ENCODE results near the gene HTR3B. TPM values are rescaled to one million over a fixed set of nuclear protein-coding genes. Genes with fewer than 3 reads are reported as not detected.

HTR3B gene
- total and polyA plus RNA-seq, 2 donors (not counting 1 experiment from before 2014, with no cell fraction given), result not detected

DNA sequence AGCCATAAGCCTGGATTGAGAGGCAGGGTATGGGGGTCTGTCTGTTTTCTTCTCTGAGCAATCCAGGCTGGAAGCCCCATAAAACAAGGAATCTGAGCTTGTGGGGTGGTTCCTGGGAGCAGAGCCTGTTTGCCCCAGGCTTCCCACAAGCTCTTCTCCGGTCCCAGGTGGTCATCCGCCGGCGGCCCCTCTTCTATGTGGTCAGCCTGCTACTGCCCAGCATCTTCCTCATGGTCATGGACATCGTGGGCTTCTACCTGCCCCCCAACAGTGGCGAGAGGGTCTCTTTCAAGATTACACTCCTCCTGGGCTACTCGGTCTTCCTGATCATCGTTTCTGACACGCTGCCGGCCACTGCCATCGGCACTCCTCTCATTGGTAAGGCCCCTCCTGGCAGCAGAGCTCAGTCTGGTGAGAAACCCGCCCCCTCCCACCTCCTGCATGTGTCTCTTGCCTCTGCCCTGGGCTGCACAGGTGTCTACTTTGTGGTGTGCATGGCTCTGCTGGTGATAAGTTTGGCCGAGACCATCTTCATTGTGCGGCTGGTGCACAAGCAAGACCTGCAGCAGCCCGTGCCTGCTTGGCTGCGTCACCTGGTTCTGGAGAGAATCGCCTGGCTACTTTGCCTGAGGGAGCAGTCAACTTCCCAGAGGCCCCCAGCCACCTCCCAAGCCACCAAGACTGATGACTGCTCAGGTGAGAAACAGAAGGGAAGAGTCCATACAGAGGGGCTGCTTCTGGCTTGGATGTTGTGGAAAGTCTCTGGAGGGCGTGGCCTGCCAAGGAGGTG lies 82.0 kb downstream of the HTR3B start:
- CTCF ChIA-PET, result interaction anchor here (0.8 to 19.6 kb wide), 5 partner anchors 8 to 275 kb away, joined by 3 to 592 read pairs (median 8); no protein-coding TSS in a partner anchor
- no peak for ATAC-seq (ENCODE audit: low read depth)
- 94% methylated on average over 16 of the region's 18 CpGs for WGBS (ENCODE audit: insufficient coverage)

GRCh38 chr11:113989381-113989780 lies 84.8 kb downstream of the HTR3B start:
- Histone ChIP-seq H3K9me3 (ENCODE audit: control extremely low read depth in 1 of 3, control insufficient read depth in 2 of 3, insufficient read depth in 1 of 3, low read length in 2 of 3) (no peaks in the 10 kb centered on the region), H3K79me2 (ENCODE audit: control insufficient read depth, insufficient read depth, low read length) (no peaks in the 10 kb centered on the region), H4K20me1 (ENCODE audit: control insufficient read depth, insufficient read depth, low read length, poor library complexity, severe bottlenecking) (no peaks in the 10 kb centered on the region), H3K27me3 (replicated peaks in 1 of 4; ENCODE audit: control extremely low read depth in 1 of 4, control insufficient read depth in 3 of 4, insufficient read depth in 4 of 4, low read length in 3 of 4) (peaks cover 0 to 3% (median 0%) of the 10 kb centered on the region in 4 experiments), H3K4me3 (ENCODE audit: control extremely low read depth in 1 of 5, extremely low read depth in 1 of 5, insufficient read depth in 1 of 5, low read depth in 2 of 5, low read length in 4 of 5) (no peak overlapping the region), H3K9ac (ENCODE audit: low read length) (no peak overlapping the region), H3K27ac (ENCODE audit: low read length in 2 of 2) (no peak overlapping the region), H3K4me1 (ENCODE audit: control insufficient read depth in 2 of 2, insufficient read depth in 2 of 2, low read length in 2 of 2) (peaks cover 5 to 18% of the 10 kb centered on the region in 2 donors), H2AFZ (ENCODE audit: insufficient read depth, low read depth, low read length, poor library complexity, severe bottlenecking) (no peak overlapping the region), H3K4me2 (replicated peaks; ENCODE audit: low read depth, low read length, poor library complexity, severe bottlenecking) (no peak overlapping the region), H3K36me3 (replicated peaks in 1 of 2; ENCODE audit: control extremely low read depth in 1 of 2, control insufficient read depth in 1 of 2, extremely low read depth in 1 of 2, insufficient read depth in 2 of 2, low read length in 1 of 2) (peaks cover 0 to 3% of the 10 kb centered on the region in 2 experiments)
- intact Hi-C loops (cut with micrococcal nuclease), result no loop called here
- ChIA-PET CTCF (interaction anchor here (9.2 to 19.6 kb wide), 2 partner anchors 94 to 272 kb away, joined by 178 to 592 read pairs; no protein-coding TSS in a partner anchor), POLR2A (no interaction called here)
- ATAC-seq (ENCODE audit: low read depth), result no peak
- no peak overlapping the region for H3K27ac Mint-ChIP-seq
- no peaks in the 10 kb centered on the region for H3K9me3 Mint-ChIP-seq (ENCODE audit: insufficient read depth)
- H3K4me3 Mint-ChIP-seq, result no peak overlapping the region
- H3K27me3 Mint-ChIP-seq, result peaks cover 4% of the 10 kb centered on the region
- WGBS (ENCODE audit: insufficient coverage), result 76% methylated on average over 14 of the region's 15 CpGs
- no peak for TF ChIP-seq EZH2 (IDR thresholded peaks at IDR 0.05; ENCODE audit: borderline replicate concordance, insufficient read depth, low read depth, low read length, poor library complexity, severe bottlenecking)
- TF ChIP-seq, protein P1, sequence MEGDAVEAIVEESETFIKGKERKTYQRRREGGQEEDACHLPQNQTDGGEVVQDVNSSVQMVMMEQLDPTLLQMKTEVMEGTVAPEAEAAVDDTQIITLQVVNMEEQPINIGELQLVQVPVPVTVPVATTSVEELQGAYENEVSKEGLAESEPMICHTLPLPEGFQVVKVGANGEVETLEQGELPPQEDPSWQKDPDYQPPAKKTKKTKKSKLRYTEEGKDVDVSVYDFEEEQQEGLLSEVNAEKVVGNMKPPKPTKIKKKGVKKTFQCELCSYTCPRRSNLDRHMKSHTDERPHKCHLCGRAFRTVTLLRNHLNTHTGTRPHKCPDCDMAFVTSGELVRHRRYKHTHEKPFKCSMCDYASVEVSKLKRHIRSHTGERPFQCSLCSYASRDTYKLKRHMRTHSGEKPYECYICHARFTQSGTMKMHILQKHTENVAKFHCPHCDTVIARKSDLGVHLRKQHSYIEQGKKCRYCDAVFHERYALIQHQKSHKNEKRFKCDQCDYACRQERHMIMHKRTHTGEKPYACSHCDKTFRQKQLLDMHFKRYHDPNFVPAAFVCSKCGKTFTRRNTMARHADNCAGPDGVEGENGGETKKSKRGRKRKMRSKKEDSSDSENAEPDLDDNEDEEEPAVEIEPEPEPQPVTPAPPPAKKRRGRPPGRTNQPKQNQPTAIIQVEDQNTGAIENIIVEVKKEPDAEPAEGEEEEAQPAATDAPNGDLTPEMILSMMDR (IDR thresholded peaks at IDR 0.05), result no peak
- H3K4me1 Mint-ChIP-seq, result peaks cover 10% of the 10 kb centered on the region
- no peak for DNase-seq

More for the DNA sequence above, 82.0 kb downstream of the HTR3B start:
- Histone ChIP-seq H3K27me3 (replicated peaks in 1 of 4; ENCODE audit: control extremely low read depth in 1 of 4, control insufficient read depth in 3 of 4, insufficient read depth in 4 of 4, low read length in 3 of 4) (no peaks in the 10 kb centered on the region), H3K4me1 (ENCODE audit: control insufficient read depth in 2 of 2, insufficient read depth in 2 of 2, low read length in 2 of 2) (peaks cover 0 to 8% of the 10 kb centered on the region in 2 donors), H3K79me2 (ENCODE audit: control insufficient read depth, insufficient read depth, low read length) (no peaks in the 10 kb centered on the region), H3K4me2 (replicated peaks; ENCODE audit: low read depth, low read length, poor library complexity, severe bottlenecking) (no peak overlapping the region), H3K9ac (ENCODE audit: low read length) (no peak overlapping the region), H3K9me3 (ENCODE audit: control extremely low read depth in 1 of 3, control insufficient read depth in 2 of 3, insufficient read depth in 1 of 3, low read length in 2 of 3) (no peaks in the 10 kb centered on the region), H3K27ac (ENCODE audit: low read length in 2 of 2) (no peak overlapping the region), H3K4me3 (ENCODE audit: control extremely low read depth in 1 of 5, extremely low read depth in 1 of 5, insufficient read depth in 1 of 5, low read depth in 2 of 5, low read length in 4 of 5) (no peak overlapping the region), H3K36me3 (replicated peaks in 1 of 2; ENCODE audit: control extremely low read depth in 1 of 2, control insufficient read depth in 1 of 2, extremely low read depth in 1 of 2, insufficient read depth in 2 of 2, low read length in 1 of 2) (peaks cover 0 to 5% of the 10 kb centered on the region in 2 experiments), H4K20me1 (ENCODE audit: control insufficient read depth, insufficient read depth, low read length, poor library complexity, severe bottlenecking) (no peaks in the 10 kb centered on the region), H2AFZ (ENCODE audit: insufficient read depth, low read depth, low read length, poor library complexity, severe bottlenecking) (no peak overlapping the region)
- peaks cover 10% of the 10 kb centered on the region for H3K4me1 Mint-ChIP-seq
- TF ChIP-seq, protein P1 (IDR thresholded peaks at IDR 0.05), result no peak
- no peak for TF ChIP-seq EZH2 (IDR thresholded peaks at IDR 0.05; ENCODE audit: borderline replicate concordance, insufficient read depth, low read depth, low read length, poor library complexity, severe bottlenecking)
- H3K9me3 Mint-ChIP-seq (ENCODE audit: insufficient read depth), result no peaks in the 10 kb centered on the region
- peaks cover under 1% of the 10 kb centered on the region for H3K27me3 Mint-ChIP-seq
- H3K4me3 Mint-ChIP-seq, result no peak overlapping the region
- intact Hi-C loops (cut with micrococcal nuclease), result no loop called here
- POLR2A ChIA-PET, result interaction anchor here (0.5 to 0.8 kb wide), 2 partner anchors 9 to 37 kb away, joined by 4 to 7 read pairs; no protein-coding TSS in a partner anchor
- DNase-seq, result no peak
- H3K27ac Mint-ChIP-seq, result no peak overlapping the region

Measured in B cell (primary cell).